ENCODE measurements around the gene ADAM20. TPM values are rescaled to one million over a fixed set of nuclear protein-coding genes. Genes with fewer than 3 reads are reported as not detected.

Gene ADAM20
- total and polyA plus RNA-seq, 4 experiments from 2014 or later: 1.6 to 1.7 TPM; not detected in 2

DNA sequence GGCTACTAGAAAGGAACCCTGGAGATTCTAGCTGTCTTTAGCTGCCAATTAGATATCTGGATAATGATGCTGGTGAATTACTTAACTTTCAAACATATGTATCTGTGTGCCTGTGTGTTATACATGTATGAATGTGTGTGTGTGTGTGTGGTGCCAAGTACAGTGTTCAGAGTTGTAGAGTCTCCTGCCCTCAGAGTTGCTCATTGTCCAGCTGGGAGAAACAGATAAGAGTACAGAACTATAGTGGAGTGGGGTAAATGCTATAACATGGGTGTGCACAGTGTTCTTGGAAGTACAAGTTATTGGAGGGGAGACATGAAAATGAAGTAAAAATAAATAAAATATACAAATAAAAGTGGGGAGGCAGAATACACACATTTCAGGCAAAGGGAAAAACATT lies 23.6 kb upstream of the ADAM20 start:
- no peak overlapping the region for H3K27ac Mint-ChIP-seq
- Histone ChIP-seq H3K36me3 (ENCODE audit: insufficient read depth, low read length) (no peaks in the 10 kb centered on the region), H3K4me1 (ENCODE audit: insufficient read depth, low read length) (no peaks in the 10 kb centered on the region), H3K27ac (ENCODE audit: low read depth, low read length) (no peak overlapping the region), H3K4me3 (ENCODE audit: low read length in 2 of 2) (no peak overlapping the region), H3K27me3 (ENCODE audit: insufficient read depth, low read length) (no peaks in the 10 kb centered on the region), H3K9me3 (ENCODE audit: control insufficient read depth in 1 of 2, low read length in 2 of 2) (no peaks in the 10 kb centered on the region)
- peaks cover 39 to 50% of the 10 kb centered on the region in 2 donors for H3K36me3 Mint-ChIP-seq
- H3K27me3 Mint-ChIP-seq: no peaks in the 10 kb centered on the region
- CTCF ChIA-PET (ENCODE audit: partially characterized antibody): no interaction called here
- POLR2A ChIA-PET (ENCODE audit: partially characterized antibody): no interaction called here
- intact Hi-C loops (cut with micrococcal nuclease): no loop called here
- H3K4me3 Mint-ChIP-seq: no peak overlapping the region
- peaks cover 0 to 5% (median 0%) of the 10 kb centered on the region in 4 donors for H3K4me1 Mint-ChIP-seq
- DNase-seq: no peak
- H3K9me3 Mint-ChIP-seq: peaks cover 4 to 24% (median 12%) of the 10 kb centered on the region in 8 donors

DNA sequence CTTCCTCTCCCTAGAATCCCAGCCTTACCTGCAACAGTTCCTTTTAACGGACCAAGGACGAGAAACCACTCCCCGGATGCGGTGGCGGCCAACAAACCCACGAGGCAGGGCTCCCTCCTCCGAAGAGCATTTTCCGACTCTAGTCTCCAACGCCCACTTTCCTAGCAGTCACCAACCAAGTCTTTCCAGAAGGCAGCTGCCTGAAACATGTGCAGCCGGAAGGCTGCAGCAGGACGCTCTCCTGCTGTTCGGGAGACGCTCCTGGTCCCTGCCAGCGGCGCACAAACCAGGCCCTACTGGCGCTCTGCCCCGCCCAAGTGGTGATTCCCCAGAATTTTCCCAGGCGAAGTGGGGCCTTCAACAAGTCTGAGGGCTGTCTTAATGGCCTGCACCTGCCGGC lies 21.1 kb upstream of the ADAM20 start:
- H3K27ac ChIP-seq (ENCODE audit: low read depth, low read length): no peak overlapping the region
- intact Hi-C loops (cut with micrococcal nuclease): no loop called here
- no peaks in the 10 kb centered on the region for H3K9me3 ChIP-seq (ENCODE audit: control insufficient read depth in 1 of 2, low read length in 2 of 2)
- H3K4me3 ChIP-seq (ENCODE audit: low read length in 2 of 2): no peak overlapping the region
- H3K27ac Mint-ChIP-seq: no peak overlapping the region
- peak overlapping the region in 2 of 8 donors; percentile 10 to 41 for H3K4me3 Mint-ChIP-seq
- peaks cover 0 to 4% (median 1%) of the 10 kb centered on the region in 8 donors for H3K9me3 Mint-ChIP-seq
- ChIA-PET CTCF (ENCODE audit: partially characterized antibody) (no interaction called here), POLR2A (ENCODE audit: partially characterized antibody) (no interaction called here)
- H3K4me1 Mint-ChIP-seq: peaks cover 0 to 5% (median 0%) of the 10 kb centered on the region in 4 donors
- no peak for DNase-seq
- no peaks in the 10 kb centered on the region for H3K27me3 Mint-ChIP-seq
- no peaks in the 10 kb centered on the region for H3K27me3 ChIP-seq (ENCODE audit: insufficient read depth, low read length)
- no peaks in the 10 kb centered on the region for H3K4me1 ChIP-seq (ENCODE audit: insufficient read depth, low read length)
- H3K36me3 Mint-ChIP-seq: peaks cover 16 to 26% of the 10 kb centered on the region in 2 donors
- H3K36me3 ChIP-seq (ENCODE audit: insufficient read depth, low read length): no peaks in the 10 kb centered on the region

DNA sequence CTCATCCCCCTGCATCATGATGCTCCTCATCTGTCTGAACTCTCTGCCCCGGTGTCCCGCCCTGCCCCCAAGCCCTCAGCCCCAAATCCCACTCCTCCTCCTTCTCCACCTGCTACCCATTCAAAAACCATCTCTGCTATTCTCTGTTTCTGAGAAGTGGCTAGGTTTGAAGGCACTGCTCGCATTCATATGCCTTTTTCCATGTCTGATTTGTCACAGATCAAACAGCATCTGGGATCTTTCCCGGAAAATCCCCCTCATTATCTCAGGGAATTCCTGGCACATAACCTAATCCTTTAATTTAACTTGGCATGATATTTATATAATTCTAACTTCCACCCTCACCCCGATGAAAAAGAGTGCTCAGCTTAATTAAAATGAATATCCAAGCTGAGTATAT lies 3.3 kb upstream of the ADAM20 start:
- Mint-ChIP-seq H3K27me3 (no peaks in the 10 kb centered on the region), H3K36me3 (peaks cover 9 to 24% of the 10 kb centered on the region in 2 donors)

DNA sequence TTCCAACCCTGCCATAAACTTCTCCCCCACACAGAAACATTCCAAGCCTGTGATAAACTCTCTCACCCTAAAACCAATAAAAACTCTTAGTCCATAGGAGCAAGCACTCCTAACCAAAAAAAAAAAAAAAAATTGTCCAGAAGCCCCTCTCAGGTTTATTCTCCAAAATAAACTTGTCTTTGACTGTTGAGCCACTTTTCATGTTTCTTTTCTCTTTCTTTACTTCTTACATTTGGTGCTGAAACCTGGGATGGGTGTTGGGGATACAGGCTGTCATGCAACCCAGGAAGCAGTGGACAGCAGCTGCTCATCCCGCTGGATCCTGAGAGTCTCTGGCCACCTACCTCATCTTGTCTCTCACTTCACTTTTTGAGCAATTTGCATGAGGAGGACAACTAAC lies 2.0 kb upstream of the ADAM20 start:
- DNase-seq: no peak
- intact Hi-C loops (cut with micrococcal nuclease): no loop called here
- H3K27ac Mint-ChIP-seq: peak overlapping the region in 2 of 7 donors; percentile 24 to 39
- Histone ChIP-seq H3K9me3 (ENCODE audit: control insufficient read depth in 1 of 2, low read length in 2 of 2) (no peaks in the 10 kb centered on the region), H3K27ac (ENCODE audit: low read depth, low read length) (no peak overlapping the region), H3K27me3 (ENCODE audit: insufficient read depth, low read length) (no peaks in the 10 kb centered on the region), H3K4me1 (ENCODE audit: insufficient read depth, low read length) (no peaks in the 10 kb centered on the region), H3K36me3 (ENCODE audit: insufficient read depth, low read length) (no peaks in the 10 kb centered on the region), H3K4me3 (ENCODE audit: low read length in 2 of 2) (no peak overlapping the region)
- no peaks in the 10 kb centered on the region for H3K27me3 Mint-ChIP-seq
- H3K9me3 Mint-ChIP-seq: peaks cover 0 to 3% (median under 1%) of the 10 kb centered on the region in 8 donors
- H3K36me3 Mint-ChIP-seq: peaks cover 20 to 34% of the 10 kb centered on the region in 2 donors
- POLR2A ChIA-PET (ENCODE audit: partially characterized antibody): no interaction called here
- H3K4me1 Mint-ChIP-seq: peaks cover 10 to 17% (median 13%) of the 10 kb centered on the region in 4 donors
- CTCF ChIA-PET (ENCODE audit: partially characterized antibody): no interaction called here
- H3K4me3 Mint-ChIP-seq: no peak overlapping the region

More for the DNA sequence above, 3.3 kb upstream of the ADAM20 start:
- POLR2A ChIA-PET (ENCODE audit: partially characterized antibody): no interaction called here
- no peak for DNase-seq
- no peak overlapping the region for H3K27ac Mint-ChIP-seq
- Histone ChIP-seq H3K9me3 (ENCODE audit: control insufficient read depth in 1 of 2, low read length in 2 of 2) (no peaks in the 10 kb centered on the region), H3K4me3 (ENCODE audit: low read length in 2 of 2) (no peak overlapping the region), H3K27me3 (ENCODE audit: insufficient read depth, low read length) (no peaks in the 10 kb centered on the region), H3K36me3 (ENCODE audit: insufficient read depth, low read length) (no peaks in the 10 kb centered on the region), H3K27ac (ENCODE audit: low read depth, low read length) (no peak overlapping the region), H3K4me1 (ENCODE audit: insufficient read depth, low read length) (no peaks in the 10 kb centered on the region)
- CTCF ChIA-PET (ENCODE audit: partially characterized antibody): no interaction called here
- no peak overlapping the region for H3K4me3 Mint-ChIP-seq
- H3K9me3 Mint-ChIP-seq: peaks cover 0 to 3% (median 0%) of the 10 kb centered on the region in 8 donors
- peaks cover 9 to 17% (median 13%) of the 10 kb centered on the region in 4 donors for H3K4me1 Mint-ChIP-seq
- intact Hi-C loops (cut with micrococcal nuclease): no loop called here

DNA sequence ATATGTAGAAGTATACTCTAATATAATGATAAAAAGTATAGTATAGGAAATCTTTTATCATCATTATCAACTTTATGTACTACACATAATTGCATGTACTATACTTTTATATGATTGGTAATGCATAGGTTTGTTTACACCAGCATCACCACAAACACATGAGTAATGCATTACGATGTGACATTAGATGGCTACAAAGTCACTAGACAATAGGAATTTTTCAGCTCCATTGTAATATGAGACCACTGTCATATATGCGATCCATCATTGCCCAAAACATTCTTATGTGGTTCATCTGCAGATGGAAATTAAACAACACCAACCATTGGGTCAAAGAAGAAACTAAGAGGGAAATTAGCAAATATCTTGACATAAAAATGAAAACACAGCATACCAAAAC lies 4.4 kb downstream of the ADAM20 start:
- intact Hi-C loops (cut with micrococcal nuclease): no loop called here
- Histone ChIP-seq H3K9me3 (ENCODE audit: control insufficient read depth in 1 of 2, low read length in 2 of 2) (no peaks in the 10 kb centered on the region), H3K27me3 (ENCODE audit: insufficient read depth, low read length) (no peaks in the 10 kb centered on the region), H3K27ac (ENCODE audit: low read depth, low read length) (no peak overlapping the region), H3K4me1 (ENCODE audit: insufficient read depth, low read length) (no peaks in the 10 kb centered on the region), H3K4me3 (ENCODE audit: low read length in 2 of 2) (no peak overlapping the region), H3K36me3 (ENCODE audit: insufficient read depth, low read length) (no peaks in the 10 kb centered on the region)
- peaks cover 34 to 54% of the 10 kb centered on the region in 2 donors for H3K36me3 Mint-ChIP-seq
- no peak overlapping the region for H3K4me3 Mint-ChIP-seq
- H3K9me3 Mint-ChIP-seq: peaks cover 0 to 3% (median under 1%) of the 10 kb centered on the region in 8 donors
- peaks cover 0 to 1% (median 0%) of the 10 kb centered on the region in 4 donors for H3K4me1 Mint-ChIP-seq
- ChIA-PET CTCF (ENCODE audit: partially characterized antibody) (interaction anchor here (1.5 kb wide), 1 partner anchor 171 kb away, joined by 3 read pairs; the partner anchor contains the start of gene COX16), POLR2A (ENCODE audit: partially characterized antibody) (interaction anchor here (1.7 kb wide), 1 partner anchor 16 kb away, joined by 4 read pairs; no protein-coding TSS in a partner anchor)
- H3K27me3 Mint-ChIP-seq: no peaks in the 10 kb centered on the region
- no peak overlapping the region for H3K27ac Mint-ChIP-seq
- DNase-seq: no peak

DNA sequence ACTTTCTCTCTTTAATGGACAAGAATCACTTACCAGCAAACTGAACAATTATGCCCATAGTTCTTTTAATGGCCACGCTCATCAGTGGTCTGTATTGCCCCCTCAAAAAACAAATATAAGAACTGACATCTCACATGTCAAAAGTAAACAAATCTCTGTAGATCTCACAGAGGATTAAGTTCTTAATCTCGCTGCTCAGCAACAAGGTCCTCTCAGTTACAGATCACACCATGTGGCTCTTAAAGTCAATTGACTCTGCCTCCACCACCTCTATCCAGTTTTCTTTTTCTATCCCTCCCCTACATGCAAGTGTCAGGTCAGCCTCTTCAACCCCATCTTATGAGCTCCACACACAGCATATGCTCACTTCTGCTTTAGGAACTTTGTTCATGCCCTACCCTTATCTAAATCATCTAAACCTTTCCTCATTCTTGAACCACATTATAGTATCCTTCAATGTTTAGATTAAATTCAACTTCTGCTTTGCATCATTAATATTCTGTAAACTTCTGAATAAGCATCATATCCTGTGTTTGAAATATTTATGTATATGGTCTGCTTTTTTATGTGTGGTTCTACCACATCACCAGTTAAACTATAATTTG lies 7.2 kb downstream of the ADAM20 start:
- DNase-seq: no peak
- Histone ChIP-seq H3K9me3 (ENCODE audit: control insufficient read depth in 1 of 2, low read length in 2 of 2) (no peaks in the 10 kb centered on the region), H3K36me3 (ENCODE audit: insufficient read depth, low read length) (no peaks in the 10 kb centered on the region), H3K27me3 (ENCODE audit: insufficient read depth, low read length) (no peaks in the 10 kb centered on the region), H3K4me1 (ENCODE audit: insufficient read depth, low read length) (no peaks in the 10 kb centered on the region), H3K27ac (ENCODE audit: low read depth, low read length) (no peak overlapping the region), H3K4me3 (ENCODE audit: low read length in 2 of 2) (no peak overlapping the region)
- Mint-ChIP-seq H3K4me3 (no peak overlapping the region), H3K9me3 (peaks cover 0 to 6% (median 1%) of the 10 kb centered on the region in 8 donors), H3K27ac (peak overlapping the region in 1 of 7 donors; percentile 66), H3K27me3 (no peaks in the 10 kb centered on the region), H3K4me1 (peaks cover 0 to 1% (median 0%) of the 10 kb centered on the region in 4 donors), H3K36me3 (peaks cover 45 to 65% of the 10 kb centered on the region in 2 donors)
- intact Hi-C loops (cut with micrococcal nuclease): no loop called here
- CTCF ChIA-PET (ENCODE audit: partially characterized antibody): no interaction called here
- POLR2A ChIA-PET (ENCODE audit: partially characterized antibody): no interaction called here

DNA sequence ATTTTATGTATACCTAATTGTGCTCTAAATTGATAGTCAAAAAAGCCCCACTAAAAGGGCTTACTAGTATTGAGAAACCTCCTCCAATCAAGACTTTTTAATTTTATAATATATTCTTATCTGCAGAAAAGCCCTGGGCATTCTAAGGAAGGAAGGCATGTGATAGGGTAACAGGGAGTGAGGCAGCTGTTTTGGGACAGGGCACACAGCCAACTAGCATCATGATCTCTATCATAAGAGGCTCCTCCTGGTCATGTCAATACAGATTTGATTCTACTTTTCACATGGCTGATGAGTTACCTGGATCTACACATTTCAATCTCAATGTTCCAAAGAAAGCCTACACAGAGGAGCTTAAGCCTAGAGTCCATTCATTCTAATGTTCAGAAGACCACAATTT lies 9.1 kb downstream of the ADAM20 start:
- Mint-ChIP-seq H3K36me3 (peaks cover 45 to 62% of the 10 kb centered on the region in 2 donors), H3K27ac (no peak overlapping the region), H3K27me3 (no peaks in the 10 kb centered on the region), H3K9me3 (peaks cover 0 to 13% (median 8%) of the 10 kb centered on the region in 8 donors), H3K4me1 (no peaks in the 10 kb centered on the region), H3K4me3 (no peak overlapping the region)
- H3K4me3 ChIP-seq (ENCODE audit: low read length in 2 of 2): no peak overlapping the region
- DNase-seq: no peak
- intact Hi-C loops (cut with micrococcal nuclease): no loop called here
- H3K36me3 ChIP-seq (ENCODE audit: insufficient read depth, low read length): no peaks in the 10 kb centered on the region
- H3K27ac ChIP-seq (ENCODE audit: low read depth, low read length): no peak overlapping the region
- H3K9me3 ChIP-seq (ENCODE audit: control insufficient read depth in 1 of 2, low read length in 2 of 2): no peaks in the 10 kb centered on the region
- ChIA-PET POLR2A (ENCODE audit: partially characterized antibody) (no interaction called here), CTCF (ENCODE audit: partially characterized antibody) (no interaction called here)
- H3K27me3 ChIP-seq (ENCODE audit: insufficient read depth, low read length): no peaks in the 10 kb centered on the region
- H3K4me1 ChIP-seq (ENCODE audit: insufficient read depth, low read length): no peaks in the 10 kb centered on the region

All from CD4-positive, alpha-beta memory T cell (primary cell).